ENCODE data around the gene NR2F1-AS1.
"Not testable (repeated sequence)": the region's sequence is repeated elsewhere in the genome, so short reads cannot be mapped to it uniquely, and the experiment has no call there.

NR2F1-AS1 gene

DNA sequence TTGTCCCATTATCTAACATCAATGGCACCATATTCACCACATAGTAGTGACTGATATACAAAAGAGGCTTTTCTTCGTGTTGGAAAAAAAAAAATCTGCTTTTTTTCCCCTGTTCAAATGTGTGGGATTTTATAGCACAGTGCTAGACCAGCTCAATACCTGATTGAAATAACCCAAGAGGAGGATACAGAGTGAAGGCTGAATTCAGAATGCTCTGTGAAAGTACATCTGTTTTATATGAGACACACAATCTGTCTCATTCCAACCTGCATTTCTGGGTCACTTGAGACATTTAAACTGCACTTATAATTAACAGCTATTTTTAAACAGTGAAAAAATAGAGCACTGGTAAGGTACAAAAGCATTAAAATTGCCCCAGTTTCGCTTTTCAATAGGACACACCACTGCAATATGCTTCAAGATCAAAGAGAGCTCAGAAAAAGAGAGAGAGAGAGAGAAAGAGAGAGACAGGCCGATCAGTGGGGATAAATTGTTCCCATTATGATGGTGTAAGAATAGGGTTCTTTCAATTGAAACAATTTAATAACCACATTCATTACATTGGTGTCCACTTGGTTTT lies 179.3 kb downstream of the NR2F1-AS1 start:
- Histone ChIP-seq H3K9me3 (ENCODE audit: control extremely low read depth in 1 of 5, control insufficient read depth in 4 of 5, insufficient read depth in 2 of 5, low read depth in 1 of 5, low read length in 4 of 5) (peaks cover 0 to 3% (median 0%) of the 10 kb centered on the region in 5 experiments), H3K27ac (ENCODE audit: insufficient read depth in 1 of 2, low read depth in 1 of 2, low read length in 2 of 2, poor library complexity in 1 of 2, severe bottlenecking in 2 of 2) (no peak overlapping the region), H3K36me3 (ENCODE audit: control insufficient read depth in 4 of 4, insufficient read depth in 4 of 4, low read length in 3 of 4) (no peaks in the 10 kb centered on the region), H3K4me3 (ENCODE audit: control insufficient read depth in 1 of 7, extremely low read depth in 1 of 7, insufficient read depth in 4 of 7, low read depth in 2 of 7, low read length in 6 of 7) (no peak overlapping the region), H3K27me3 (replicated peaks in 2 of 5; ENCODE audit: control insufficient read depth in 4 of 5, insufficient read depth in 5 of 5, low read length in 4 of 5) (peaks cover 0 to 3% (median 0%) of the 10 kb centered on the region in 5 experiments), H3K4me1 (ENCODE audit: control extremely low read depth in 1 of 4, control insufficient read depth in 4 of 4, insufficient read depth in 4 of 4, low read length in 3 of 4) (no peaks in the 10 kb centered on the region)
- CTCF ChIA-PET = no interaction called here
- no CpG with 5 or more reads among the region's 3 CpGs for WGBS (ENCODE audit: insufficient coverage)
- DNase-seq = no peak
- POLR2A ChIA-PET = no interaction called here

- POLR2A ChIA-PET = no interaction called here
- WGBS (ENCODE audit: insufficient coverage) = 66% methylated on average over 3 of the region's 3 CpGs
- DNase-seq = no peak
- CTCF ChIA-PET = interaction anchor here (0.6 kb wide), 1 partner anchor 29 kb away, joined by 3 read pairs; no protein-coding TSS in a partner anchor
- no peak overlapping the region for H3K4me3 ChIP-seq (ENCODE audit: control insufficient read depth in 1 of 7, extremely low read depth in 1 of 7, insufficient read depth in 4 of 7, low read depth in 2 of 7, low read length in 6 of 7)
- no peak overlapping the region for H3K27ac ChIP-seq (ENCODE audit: insufficient read depth in 1 of 2, low read depth in 1 of 2, low read length in 2 of 2, poor library complexity in 1 of 2, severe bottlenecking in 2 of 2)
- H3K36me3 ChIP-seq (ENCODE audit: control insufficient read depth in 4 of 4, insufficient read depth in 4 of 4, low read length in 3 of 4) = no peaks in the 10 kb centered on the region
- H3K9me3 ChIP-seq (ENCODE audit: control extremely low read depth in 1 of 5, control insufficient read depth in 4 of 5, insufficient read depth in 2 of 5, low read depth in 1 of 5, low read length in 4 of 5) = peaks cover 0 to 3% (median 0%) of the 10 kb centered on the region in 5 experiments
- H3K4me1 ChIP-seq (ENCODE audit: control extremely low read depth in 1 of 4, control insufficient read depth in 4 of 4, insufficient read depth in 4 of 4, low read length in 3 of 4) = no peaks in the 10 kb centered on the region
- peaks cover 0 to 3% (median 0%) of the 10 kb centered on the region in 5 experiments for H3K27me3 ChIP-seq (replicated peaks in 2 of 5; ENCODE audit: control insufficient read depth in 4 of 5, insufficient read depth in 5 of 5, low read length in 4 of 5)
These were observed 181.3 kb downstream of the NR2F1-AS1 start for GRCh38 chr5:93399675-93400074.

DNA sequence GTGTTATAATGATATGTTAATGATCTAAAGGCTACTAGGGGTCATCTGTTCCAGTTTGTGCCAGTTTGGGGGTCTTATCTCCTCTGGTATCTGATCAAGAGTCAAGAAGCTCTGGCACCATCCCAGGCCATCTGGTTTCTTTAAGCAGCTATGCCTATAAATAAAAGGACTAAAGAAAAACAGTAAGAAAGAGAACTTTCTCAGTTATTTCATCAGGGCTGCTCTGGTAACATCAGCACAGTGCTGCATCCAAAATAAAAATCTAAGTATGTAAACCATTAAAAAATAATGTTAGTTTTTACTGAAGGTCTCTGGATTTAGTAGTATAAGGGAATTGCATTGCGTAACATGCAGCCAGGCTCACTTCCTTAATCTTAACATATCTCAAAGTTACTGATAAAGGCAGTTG lies 185.0 kb downstream of the NR2F1-AS1 start:
- Histone ChIP-seq H3K27me3 (replicated peaks in 2 of 5; ENCODE audit: control insufficient read depth in 4 of 5, insufficient read depth in 5 of 5, low read length in 4 of 5) (peaks cover 0 to under 1% (median 0%) of the 10 kb centered on the region in 5 experiments), H3K9me3 (ENCODE audit: control extremely low read depth in 1 of 5, control insufficient read depth in 4 of 5, insufficient read depth in 2 of 5, low read depth in 1 of 5, low read length in 4 of 5) (peaks cover 0 to 3% (median 0%) of the 10 kb centered on the region in 5 experiments), H3K27ac (ENCODE audit: insufficient read depth in 1 of 2, low read depth in 1 of 2, low read length in 2 of 2, poor library complexity in 1 of 2, severe bottlenecking in 2 of 2) (no peak overlapping the region), H3K4me3 (ENCODE audit: control insufficient read depth in 1 of 7, extremely low read depth in 1 of 7, insufficient read depth in 4 of 7, low read depth in 2 of 7, low read length in 6 of 7) (no peak overlapping the region), H3K4me1 (ENCODE audit: control extremely low read depth in 1 of 4, control insufficient read depth in 4 of 4, insufficient read depth in 4 of 4, low read length in 3 of 4) (no peaks in the 10 kb centered on the region), H3K36me3 (ENCODE audit: control insufficient read depth in 4 of 4, insufficient read depth in 4 of 4, low read length in 3 of 4) (no peaks in the 10 kb centered on the region)
- ChIA-PET CTCF (no interaction called here), POLR2A (no interaction called here)
- no CpG with 5 or more reads among the region's 1 CpG for WGBS (ENCODE audit: insufficient coverage)
- DNase-seq = no peak

DNA sequence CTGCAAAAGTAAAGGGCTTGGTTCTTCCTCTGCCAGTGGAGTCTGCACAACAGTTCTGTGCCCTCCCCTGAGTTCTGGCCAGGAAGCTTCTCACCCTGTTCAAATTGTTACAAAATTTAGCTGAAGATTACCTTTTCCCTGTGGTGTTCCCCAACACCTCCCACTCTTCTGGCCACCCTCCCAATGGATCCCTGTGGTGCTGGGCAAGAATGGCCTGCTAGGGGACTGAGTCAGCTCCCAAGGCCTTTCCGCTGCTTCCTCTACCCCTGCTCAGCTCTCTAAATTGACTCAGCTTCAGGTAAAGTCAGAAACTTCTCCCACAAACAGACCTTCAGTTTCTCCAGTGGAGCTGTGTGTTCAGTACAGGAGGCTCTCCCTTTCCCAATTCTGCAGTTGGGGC lies 186.0 kb downstream of the NR2F1-AS1 start:
- WGBS (ENCODE audit: insufficient coverage) = no CpG with 5 or more reads among the region's 1 CpG
- Histone ChIP-seq H3K36me3 (ENCODE audit: control insufficient read depth in 4 of 4, insufficient read depth in 4 of 4, low read length in 3 of 4) (no peaks in the 10 kb centered on the region), H3K27ac (ENCODE audit: insufficient read depth in 1 of 2, low read depth in 1 of 2, low read length in 2 of 2, poor library complexity in 1 of 2, severe bottlenecking in 2 of 2) (no peak overlapping the region), H3K4me1 (ENCODE audit: control extremely low read depth in 1 of 4, control insufficient read depth in 4 of 4, insufficient read depth in 4 of 4, low read length in 3 of 4) (no peaks in the 10 kb centered on the region), H3K4me3 (ENCODE audit: control insufficient read depth in 1 of 7, extremely low read depth in 1 of 7, insufficient read depth in 4 of 7, low read depth in 2 of 7, low read length in 6 of 7) (no peak overlapping the region), H3K9me3 (ENCODE audit: control extremely low read depth in 1 of 5, control insufficient read depth in 4 of 5, insufficient read depth in 2 of 5, low read depth in 1 of 5, low read length in 4 of 5) (peaks cover 0 to 3% (median 0%) of the 10 kb centered on the region in 5 experiments), H3K27me3 (replicated peaks in 2 of 5; ENCODE audit: control insufficient read depth in 4 of 5, insufficient read depth in 5 of 5, low read length in 4 of 5) (no peaks in the 10 kb centered on the region)
- ChIA-PET CTCF (no interaction called here), POLR2A (no interaction called here)
- DNase-seq = no peak

GRCh38 chr5:93394301-93394700 lies 186.7 kb downstream of the NR2F1-AS1 start:
- WGBS (ENCODE audit: insufficient coverage) = 100% methylated on average over 2 of the region's 2 CpGs
- no peaks in the 10 kb centered on the region for H3K36me3 ChIP-seq (ENCODE audit: control insufficient read depth in 4 of 4, insufficient read depth in 4 of 4, low read length in 3 of 4)
- CTCF ChIA-PET = no interaction called here

GRCh38 chr5:93391169-93391568 lies 189.8 kb downstream of the NR2F1-AS1 start:
- POLR2A ChIA-PET; H3K27ac ChIP-seq (ENCODE audit: insufficient read depth in 1 of 2, low read depth in 1 of 2, low read length in 2 of 2, poor library complexity in 1 of 2, severe bottlenecking in 2 of 2): not testable (repeated sequence)

More at GRCh38 chr5:93394301-93394700, 186.7 kb downstream of the NR2F1-AS1 start:
- POLR2A ChIA-PET = no interaction called here
- Histone ChIP-seq H3K4me1 (ENCODE audit: control extremely low read depth in 1 of 4, control insufficient read depth in 4 of 4, insufficient read depth in 4 of 4, low read length in 3 of 4) (no peaks in the 10 kb centered on the region), H3K9me3 (ENCODE audit: control extremely low read depth in 1 of 5, control insufficient read depth in 4 of 5, insufficient read depth in 2 of 5, low read depth in 1 of 5, low read length in 4 of 5) (peaks cover 0 to 3% (median 0%) of the 10 kb centered on the region in 5 experiments), H3K4me3 (ENCODE audit: control insufficient read depth in 1 of 7, extremely low read depth in 1 of 7, insufficient read depth in 4 of 7, low read depth in 2 of 7, low read length in 6 of 7) (no peak overlapping the region), H3K27ac (ENCODE audit: insufficient read depth in 1 of 2, low read depth in 1 of 2, low read length in 2 of 2, poor library complexity in 1 of 2, severe bottlenecking in 2 of 2) (no peak overlapping the region), H3K27me3 (replicated peaks in 2 of 5; ENCODE audit: control insufficient read depth in 4 of 5, insufficient read depth in 5 of 5, low read length in 4 of 5) (no peaks in the 10 kb centered on the region)
- no peak for DNase-seq

DNA sequence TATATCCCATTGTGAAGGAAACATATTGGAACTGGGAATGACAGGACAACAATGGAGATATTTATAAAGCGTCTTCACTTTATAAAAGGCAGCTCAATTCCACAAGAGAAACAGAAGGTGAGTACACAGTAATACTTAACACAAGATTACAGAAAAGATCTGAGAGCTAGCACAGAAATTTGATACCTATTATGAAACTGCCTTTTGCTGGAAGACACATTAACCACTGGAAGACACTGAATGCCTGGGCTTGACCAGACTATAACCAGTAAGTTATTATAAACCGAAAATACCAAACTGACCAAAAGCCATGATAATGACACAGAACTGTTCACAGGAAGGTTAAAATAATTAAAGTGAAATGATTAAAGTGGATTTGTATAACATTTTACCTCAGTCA lies 195.4 kb downstream of the NR2F1-AS1 start:
- Histone ChIP-seq H3K9me3 (ENCODE audit: control extremely low read depth in 1 of 5, control insufficient read depth in 4 of 5, insufficient read depth in 2 of 5, low read depth in 1 of 5, low read length in 4 of 5) (no peaks in the 10 kb centered on the region), H3K27me3 (replicated peaks in 2 of 5; ENCODE audit: control insufficient read depth in 4 of 5, insufficient read depth in 5 of 5, low read length in 4 of 5) (no peaks in the 10 kb centered on the region), H3K4me3 (ENCODE audit: control insufficient read depth in 1 of 7, extremely low read depth in 1 of 7, insufficient read depth in 4 of 7, low read depth in 2 of 7, low read length in 6 of 7) (no peak overlapping the region), H3K4me1 (ENCODE audit: control extremely low read depth in 1 of 4, control insufficient read depth in 4 of 4, insufficient read depth in 4 of 4, low read length in 3 of 4) (no peaks in the 10 kb centered on the region), H3K36me3 (ENCODE audit: control insufficient read depth in 4 of 4, insufficient read depth in 4 of 4, low read length in 3 of 4) (no peaks in the 10 kb centered on the region), H3K27ac (ENCODE audit: insufficient read depth in 1 of 2, low read depth in 1 of 2, low read length in 2 of 2, poor library complexity in 1 of 2, severe bottlenecking in 2 of 2) (no peak overlapping the region)
- WGBS (ENCODE audit: insufficient coverage) = 100% methylated on average over 1 of the region's 2 CpGs
- no peak for DNase-seq
- ChIA-PET POLR2A (no interaction called here), CTCF (no interaction called here)

More at GRCh38 chr5:93391169-93391568, 189.8 kb downstream of the NR2F1-AS1 start:
- CTCF ChIA-PET; DNase-seq; H3K36me3 ChIP-seq (ENCODE audit: control insufficient read depth in 4 of 4, insufficient read depth in 4 of 4, low read length in 3 of 4); H3K4me1 ChIP-seq (ENCODE audit: control extremely low read depth in 1 of 4, control insufficient read depth in 4 of 4, insufficient read depth in 4 of 4, low read length in 3 of 4); H3K9me3 ChIP-seq (ENCODE audit: control extremely low read depth in 1 of 5, control insufficient read depth in 4 of 5, insufficient read depth in 2 of 5, low read depth in 1 of 5, low read length in 4 of 5); H3K4me3 ChIP-seq (ENCODE audit: control insufficient read depth in 1 of 7, extremely low read depth in 1 of 7, insufficient read depth in 4 of 7, low read depth in 2 of 7, low read length in 6 of 7); H3K27me3 ChIP-seq (replicated peaks in 2 of 5; ENCODE audit: control insufficient read depth in 4 of 5, insufficient read depth in 5 of 5, low read length in 4 of 5): not testable (repeated sequence)
- WGBS (ENCODE audit: insufficient coverage) = no CpG with 5 or more reads among the region's 2 CpGs

Measured in common myeloid progenitor, CD34-positive (primary cell).